ENCODE results near the gene WNT1.

WNT1 gene

GRCh38 chr12:48981757-48982157 is 3.6 kb downstream of the WNT1 start:
- DNase-seq: no peak

- DNase-seq: no peak
Observed at GRCh38 chr12:48982397-48983080, 4.4 kb downstream of the WNT1 start.

- no peak for DNase-seq
Observed at GRCh38 chr12:48985475-48985897, 7.4 kb downstream of the WNT1 start.

DNA sequence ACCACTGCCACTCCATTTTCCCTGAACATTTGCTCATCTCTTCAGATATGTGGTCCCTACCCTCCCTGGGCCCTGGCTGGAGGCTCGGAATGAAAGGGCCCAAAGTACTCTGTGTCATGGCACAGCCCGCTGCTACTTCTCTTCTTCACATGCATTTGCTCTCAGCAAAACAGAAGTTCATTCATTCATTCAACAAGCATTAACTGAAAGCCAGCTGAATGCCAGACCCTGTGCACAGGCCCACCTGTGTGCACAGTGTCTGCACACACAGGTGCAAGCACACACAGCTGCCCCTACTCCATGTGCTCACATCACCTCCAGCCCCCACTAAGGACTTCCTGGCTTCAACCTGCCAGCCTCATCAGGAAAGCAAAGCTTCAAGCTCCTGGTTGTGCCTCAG is 7.8 kb downstream of the WNT1 start:
- DNase-seq: no peak

GRCh38 chr12:48986720-48987291 is 8.7 kb downstream of the WNT1 start:
- no peak for DNase-seq

- DNase-seq: no peak
Observed at GRCh38 chr12:48988030-48988649, 10.0 kb downstream of the WNT1 start.

DNA sequence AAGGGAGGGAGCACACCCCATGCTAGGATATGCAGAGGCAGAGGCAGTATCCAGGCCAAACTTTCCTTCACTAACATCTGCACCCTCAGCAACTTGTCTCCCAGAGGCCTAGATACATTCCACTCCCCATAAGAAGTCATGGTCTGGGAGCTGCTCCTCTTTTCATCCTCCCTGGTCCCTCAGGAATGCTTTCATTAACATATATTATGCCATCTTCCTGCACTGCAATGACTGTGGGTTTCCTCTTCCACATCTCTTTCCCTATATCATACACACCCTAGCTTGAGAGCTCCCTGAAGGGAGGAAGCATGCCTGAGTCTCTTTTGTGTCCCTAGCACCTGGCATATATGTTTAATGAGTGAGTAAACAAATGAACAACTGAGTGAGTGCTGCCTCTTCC is 12.4 kb downstream of the WNT1 start:
- no peak for DNase-seq

DNA sequence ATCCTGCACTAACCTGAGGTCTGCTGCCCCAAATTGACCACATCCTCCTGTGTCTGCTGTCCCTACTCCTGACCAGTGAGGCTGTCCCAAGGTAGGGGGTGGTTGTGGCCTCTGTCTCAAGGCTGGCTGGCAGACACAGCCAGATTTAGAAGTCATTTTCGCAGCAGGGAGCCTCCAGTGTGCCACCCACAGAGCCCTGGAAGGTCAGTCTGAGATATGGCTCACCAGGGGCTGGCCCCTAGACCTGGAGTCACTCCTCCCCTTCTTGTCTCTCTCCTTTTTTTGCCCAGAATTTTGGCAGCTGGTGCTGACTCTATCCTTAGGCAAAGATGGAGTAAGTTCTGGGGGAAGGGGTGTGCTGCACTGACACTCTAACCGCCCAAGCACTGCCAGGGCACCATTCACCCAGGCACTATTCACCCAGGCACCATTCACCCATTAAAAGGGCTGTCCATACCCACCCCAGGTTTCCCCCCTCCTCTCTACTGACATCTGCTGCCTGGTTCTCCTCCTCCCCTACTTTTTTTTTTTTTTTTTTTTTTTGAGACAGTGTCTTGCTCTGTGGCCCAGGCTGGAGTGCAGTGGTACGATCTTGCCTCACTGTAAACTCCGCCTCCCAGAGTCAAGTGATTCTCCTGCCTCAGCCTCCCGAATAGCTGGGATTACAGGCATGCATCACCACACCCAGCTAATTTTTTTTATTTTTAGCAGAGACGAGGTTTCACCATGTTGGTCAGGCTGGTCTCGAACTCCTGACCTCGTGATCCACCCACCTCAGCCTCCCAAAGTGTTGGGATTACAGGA is 13.3 kb downstream of the WNT1 start:
- DNase-seq: no peak

GRCh38 chr12:48993787-48994186 is 15.7 kb downstream of the WNT1 start:
- DNase-seq: no peak

DNA sequence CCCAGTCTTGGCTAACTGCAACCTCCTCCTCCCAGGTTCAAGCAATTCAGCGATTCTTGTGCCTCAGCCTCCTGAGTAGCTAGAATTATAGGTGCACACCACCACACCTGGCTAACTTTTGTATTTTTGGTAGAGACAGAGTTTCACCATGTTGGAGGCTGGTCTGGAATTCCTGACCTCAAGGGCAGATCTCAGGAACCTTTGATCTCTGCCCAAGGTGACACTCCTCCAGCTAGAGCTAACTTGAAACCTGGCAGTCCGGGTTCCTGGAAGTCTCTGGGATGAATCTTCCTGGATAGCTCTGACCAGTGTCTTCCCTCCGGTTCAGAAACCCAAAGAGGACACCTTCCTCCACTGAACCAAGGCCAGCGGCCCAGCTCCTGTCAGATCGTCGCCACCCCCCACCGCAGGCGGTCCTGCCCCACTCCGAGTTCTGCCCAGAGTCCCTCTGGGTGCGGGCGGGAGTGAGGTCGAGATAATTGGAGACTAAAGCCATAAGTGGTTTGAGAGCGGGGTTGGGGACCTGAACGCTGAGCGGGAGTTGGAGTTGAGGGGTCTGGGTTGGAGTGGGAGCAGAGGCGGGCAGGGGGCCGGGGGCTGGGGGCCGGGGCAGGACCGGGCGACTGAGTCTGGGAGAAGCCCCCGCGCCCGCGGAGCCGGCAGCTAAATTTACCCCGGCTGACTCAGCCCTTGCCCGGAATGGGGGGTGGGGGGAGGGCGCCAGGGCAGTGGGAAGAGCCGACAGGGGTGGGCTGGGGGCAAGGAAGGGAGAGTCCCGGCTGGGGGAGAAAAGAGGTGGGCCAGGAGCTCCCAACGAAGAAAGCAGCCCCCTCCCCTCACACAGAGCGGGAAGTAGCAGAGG is 16.3 kb downstream of the WNT1 start:
- no peak for DNase-seq

GRCh38 chr12:48995086-48995879 is 17.2 kb downstream of the WNT1 start:
- DNase-seq: no peak

DNA sequence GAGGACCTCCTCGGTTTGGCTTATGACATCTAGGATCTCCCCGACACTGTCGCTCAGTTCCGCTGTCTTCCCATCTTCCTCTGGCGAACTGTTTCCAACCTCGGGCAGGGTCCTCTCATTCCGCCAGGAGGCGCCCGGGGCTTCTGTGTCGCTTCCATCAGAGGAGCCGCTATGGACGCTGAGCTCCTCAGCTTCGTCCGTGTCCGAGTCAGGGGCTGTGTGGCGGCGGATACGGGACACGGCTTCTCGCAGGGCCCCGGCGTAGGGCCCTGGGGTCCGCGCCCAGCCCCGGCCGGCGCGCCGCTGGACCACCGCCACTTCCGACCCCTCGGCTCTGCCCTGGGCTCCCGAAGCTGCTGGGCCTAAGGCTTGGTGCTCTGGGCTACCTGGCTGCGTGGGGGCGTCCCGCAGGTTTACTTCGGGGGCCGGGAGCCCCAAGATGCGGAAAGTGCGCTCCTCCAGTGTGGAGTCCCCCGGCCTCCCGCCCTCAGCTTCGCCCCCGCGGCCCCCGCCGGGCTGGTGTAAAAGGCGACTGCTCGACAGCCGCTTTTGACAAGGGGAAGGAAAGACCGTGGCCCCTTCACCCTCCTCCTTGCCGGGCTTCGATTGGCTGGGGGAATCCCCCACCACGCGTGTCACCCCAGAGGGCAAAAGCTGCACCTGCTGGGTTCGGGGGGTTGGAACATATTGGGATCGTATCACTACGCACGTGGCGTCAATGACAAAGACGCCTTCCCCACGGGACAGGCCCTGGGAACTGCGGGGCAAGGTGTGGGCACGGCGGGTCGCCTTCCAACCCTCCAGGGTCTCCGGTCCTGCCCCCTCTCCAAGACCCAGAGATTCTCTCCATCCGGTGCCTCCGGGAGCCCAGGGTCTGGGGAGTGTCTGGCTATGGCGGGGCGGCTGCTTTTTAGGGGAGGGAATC is 18.9 kb downstream of the WNT1 start:
- DNase-seq: peak; percentile 48

DNA sequence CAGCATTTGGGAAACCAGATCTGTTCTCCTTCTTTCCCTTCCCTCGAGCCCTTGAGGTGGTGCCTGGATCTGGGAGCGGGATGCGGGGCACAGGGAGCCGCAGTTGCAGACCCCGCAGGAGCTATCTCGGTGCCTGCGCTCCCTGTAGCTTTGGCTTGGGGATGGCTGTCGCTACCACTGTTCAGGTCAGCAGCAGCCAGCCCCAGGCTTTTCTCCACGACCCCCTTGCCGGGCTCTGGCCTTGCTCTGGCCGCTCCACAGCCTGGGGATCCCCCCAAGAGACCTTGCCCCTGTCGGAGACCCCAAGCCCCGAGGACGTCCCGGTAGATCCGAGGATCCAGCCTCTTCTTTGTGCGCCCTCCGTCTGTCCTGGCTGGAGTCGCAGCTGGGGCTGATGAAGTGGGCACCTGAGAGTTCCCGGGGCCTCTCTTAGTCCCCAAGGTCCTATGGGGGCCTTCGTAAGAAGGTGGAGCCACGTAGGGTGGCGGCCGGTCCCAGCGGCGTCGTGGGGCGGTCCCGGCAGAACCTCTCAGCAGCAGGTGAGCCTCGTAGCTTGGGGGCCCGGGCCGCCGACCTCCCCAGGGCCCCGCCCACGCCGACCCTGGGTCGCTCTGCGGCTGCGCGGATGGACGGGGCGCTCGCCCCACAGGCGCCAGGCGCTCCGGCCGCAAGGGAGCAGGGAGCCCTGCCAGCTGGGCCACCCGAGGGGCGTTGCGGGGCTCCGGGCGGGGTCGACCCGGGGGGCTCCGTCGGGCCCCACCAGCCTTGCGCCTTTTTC is 19.8 kb downstream of the WNT1 start:
- DNase-seq: peak; percentile 22

DNA sequence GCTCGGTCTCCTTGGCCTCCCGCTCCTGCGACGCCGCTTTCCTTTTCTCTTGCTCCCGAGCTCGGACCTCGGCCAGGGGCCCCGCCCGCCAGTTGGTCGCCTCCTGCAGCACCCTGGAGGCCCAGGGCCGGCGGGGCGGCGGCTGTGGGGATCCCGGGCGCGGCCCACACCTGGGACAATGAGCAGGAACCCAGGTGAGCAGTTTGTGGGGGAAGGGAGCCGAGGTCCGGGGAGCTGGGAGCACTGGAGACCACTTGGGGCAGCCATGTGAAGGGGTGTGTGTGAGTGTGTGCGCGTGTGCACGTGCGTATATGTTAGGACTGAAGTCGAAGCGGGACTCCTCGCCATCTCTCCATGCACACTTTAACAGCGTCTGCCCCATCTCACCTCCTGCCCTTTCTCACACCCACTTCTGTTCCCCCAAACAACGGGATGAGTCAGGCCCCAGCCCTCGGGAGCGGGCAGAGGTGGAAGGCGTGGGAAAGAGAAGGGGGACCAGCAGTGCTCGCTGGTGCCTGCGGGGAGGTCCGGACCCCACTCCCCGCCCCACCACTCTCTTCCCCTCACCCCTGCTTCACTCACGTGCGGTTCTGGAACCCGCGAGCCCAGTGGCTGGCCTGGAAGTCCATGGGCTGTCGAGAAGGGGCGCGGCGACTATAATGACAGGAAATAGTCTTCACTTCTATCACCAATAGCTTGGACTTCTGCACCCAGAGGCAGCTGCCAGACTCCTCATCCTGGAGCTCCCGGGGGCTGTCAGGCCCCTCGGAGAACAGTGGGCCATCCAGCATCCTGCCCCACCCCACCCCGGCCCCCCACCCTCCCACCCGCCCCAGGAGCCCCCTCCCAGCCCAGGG is 20.6 kb downstream of the WNT1 start:
- DNase-seq: peak; percentile 19

- DNase-seq: peak; percentile 36
Observed at GRCh38 chr12:48999371-49000131, 21.4 kb downstream of the WNT1 start, which contains the start of gene DDN. Gene DDN, minus strand, starts transcription at chr12:48999375. Its CDS starts 88 bp downstream, at chr12:48999287.

GRCh38 chr12:49000346-49000745 is 22.2 kb downstream of the WNT1 start:
- DNase-seq: no peak

- no peak for DNase-seq
Observed at GRCh38 chr12:49008943-49009342, 30.8 kb downstream of the WNT1 start.

All from activated gamma-delta T cell (primary cell).